HepG2 (cell line): ENCODE results near the gene ABCD1. TPM values are rescaled to one million over a fixed set of nuclear protein-coding genes. Genes with fewer than 3 reads are reported as not detected.

ENCODE experiments used
- FOXO1 ChIP-seq: sonication (generic); formaldehyde crosslinking; IDR thresholded peaks from 2 replicates; pipeline ENCODE4 v1.4.0; 2020; ENCODE audit warnings: missing genetic modification reagents
- NFE2 ChIP-seq: sonication (generic); formaldehyde crosslinking; IDR thresholded peaks from 2 replicates; pipeline ENCODE4 v1.4.0; 2020; ENCODE audit warnings: missing genetic modification reagents
- SNAI1 ChIP-seq: sonication (generic); formaldehyde crosslinking; IDR thresholded peaks from 2 replicates; pipeline ENCODE4 v1.5.0; 2020; ENCODE audit warnings: mild to moderate bottlenecking, missing genetic modification reagents, borderline replicate concordance
- TAF15 ChIP-seq: fragments of 200-400 bp; formaldehyde crosslinking; IDR thresholded peaks from one replicate; pipeline ENCODE4 v1.6.1; 2018; ENCODE audit warnings: mild to moderate bottlenecking, low read depth, low read length; ENCODE audit not compliant: poor library complexity, severe bottlenecking
- ZEB1 ChIP-seq: IDR thresholded peaks from 2 replicates; pipeline ENCODE4 v1.6.1; 2012; ENCODE audit warnings: mild to moderate bottlenecking, low read depth, inconsistent platforms; ENCODE audit not compliant: insufficient replicate concordance
- ZFP82 ChIP-seq: sonication (generic); formaldehyde crosslinking; IDR thresholded peaks from 2 replicates; pipeline ENCODE4 v1.5.1; 2020; ENCODE audit warnings: mild to moderate bottlenecking, missing genetic modification reagents, borderline replicate concordance
- ZFX ChIP-seq: sonication (generic); formaldehyde crosslinking; IDR thresholded peaks from 2 replicates; pipeline ENCODE4 v1.4.0; 2020; ENCODE audit warnings: mild to moderate bottlenecking, low read depth, missing genetic modification reagents, moderate library complexity
- ZFYVE20 ChIP-seq: sonication (generic); formaldehyde crosslinking; IDR thresholded peaks from 2 replicates; pipeline ENCODE4 v1.8.0; 2023; ENCODE audit warnings: low read depth, mild to moderate bottlenecking, moderate library complexity, missing genetic modification reagents, borderline replicate concordance
- ZKSCAN5 ChIP-seq: sonication (generic); formaldehyde crosslinking; IDR thresholded peaks from 2 replicates; pipeline ENCODE4 v1.5.1; 2020; ENCODE audit warnings: mild to moderate bottlenecking, missing genetic modification reagents
- ZNF367 ChIP-seq: sonication (generic); formaldehyde crosslinking; IDR thresholded peaks from 2 replicates; pipeline ENCODE4 v1.4.0; 2020; ENCODE audit warnings: missing genetic modification reagents, borderline replicate concordance
- ZNF660 ChIP-seq: sonication (generic); formaldehyde crosslinking; IDR thresholded peaks from 2 replicates; pipeline ENCODE4 v1.5.1; 2020; ENCODE audit warnings: mild to moderate bottlenecking, low read depth, missing genetic modification reagents, borderline replicate concordance
- ZSCAN9 ChIP-seq: IDR thresholded peaks from 2 replicates; pipeline ENCODE4 v1.6.1; 2016; ENCODE audit warnings: borderline replicate concordance
- polyA plus RNA-seq, 8 experiments: library from polyadenylated mRNA; depleted of rRNA in 3 of 8; stranded (reverse) in 7 of 8; unstranded in 1 of 8; fragments of >200 nt; fragmentation: Illumina TruSeq in 4 of 8; extraction: Trizol in 4 of 8; gene quantifications; 2 replicates each; pipeline versions ENCODE4 v1.2.1 to v1.2.3, GENCODE V29; 2011 to 2016; ENCODE audit warnings: low read depth in 4 of 8, missing spikeins in 1 of 8, mixed read lengths in 1 of 8; ENCODE audit not compliant: insufficient read depth in 1 of 8
- total RNA-seq, 5 experiments: library from RNA; depleted of rRNA; stranded (reverse); fragments of >200 nt; fragmentation: Illumina TruSeq; extraction: Trizol; gene quantifications; 2 replicates each; pipeline ENCODE4 v1.2.3, GENCODE V29; 2016; ENCODE audit warnings: low read depth in 1 of 5
- TF ChIP-seq, protein P1 (sequence below): sonication (generic); formaldehyde crosslinking; IDR thresholded peaks from 2 replicates; pipeline ENCODE4 v1.5.1; 2020; ENCODE audit warnings: mild to moderate bottlenecking, missing genetic modification reagents, moderate library complexity
- TF ChIP-seq, protein P2 (sequence below): sonication (generic); formaldehyde crosslinking; IDR thresholded peaks from 2 replicates; pipeline ENCODE4 v1.9.0; 2021; ENCODE audit warnings: mild to moderate bottlenecking, missing genetic modification reagents
- TF ChIP-seq, protein P3 (sequence below): sonication (generic); formaldehyde crosslinking; conservative IDR thresholded peaks from 2 replicates; pipeline ENCODE4 v1.4.0; 2020; ENCODE audit warnings: missing genetic modification reagents

The ABCD1 gene
- total and polyA plus RNA-seq, 2 of the 13 experiments (the other 11 are each of a cell fraction or from before 2014, with no cell fraction given) = 11.4 to 15.9 TPM

DNA sequence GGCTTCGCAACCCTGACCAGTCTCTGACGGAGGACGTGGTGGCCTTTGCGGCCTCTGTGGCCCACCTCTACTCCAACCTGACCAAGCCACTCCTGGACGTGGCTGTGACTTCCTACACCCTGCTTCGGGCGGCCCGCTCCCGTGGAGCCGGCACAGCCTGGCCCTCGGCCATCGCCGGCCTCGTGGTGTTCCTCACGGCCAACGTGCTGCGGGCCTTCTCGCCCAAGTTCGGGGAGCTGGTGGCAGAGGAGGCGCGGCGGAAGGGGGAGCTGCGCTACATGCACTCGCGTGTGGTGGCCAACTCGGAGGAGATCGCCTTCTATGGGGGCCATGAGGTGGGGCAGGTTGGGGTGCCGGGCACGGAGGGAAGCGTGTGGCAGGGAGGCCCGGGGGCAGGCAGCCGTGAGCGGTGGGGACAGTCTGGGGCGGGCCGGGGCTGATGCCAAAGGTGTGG lies 1.2 kb downstream of the ABCD1 start (continued):
- TF ChIP-seq SNAI1 (CRISPR knock-in tag) = no peak
- TF ChIP-seq FOXO1 (CRISPR knock-in tag) = no peak
- TF ChIP-seq ZSCAN9 (CRISPR knock-in tag) = no peak
- TF ChIP-seq NFE2 (CRISPR knock-in tag) = no peak
- TF ChIP-seq, protein P1, sequence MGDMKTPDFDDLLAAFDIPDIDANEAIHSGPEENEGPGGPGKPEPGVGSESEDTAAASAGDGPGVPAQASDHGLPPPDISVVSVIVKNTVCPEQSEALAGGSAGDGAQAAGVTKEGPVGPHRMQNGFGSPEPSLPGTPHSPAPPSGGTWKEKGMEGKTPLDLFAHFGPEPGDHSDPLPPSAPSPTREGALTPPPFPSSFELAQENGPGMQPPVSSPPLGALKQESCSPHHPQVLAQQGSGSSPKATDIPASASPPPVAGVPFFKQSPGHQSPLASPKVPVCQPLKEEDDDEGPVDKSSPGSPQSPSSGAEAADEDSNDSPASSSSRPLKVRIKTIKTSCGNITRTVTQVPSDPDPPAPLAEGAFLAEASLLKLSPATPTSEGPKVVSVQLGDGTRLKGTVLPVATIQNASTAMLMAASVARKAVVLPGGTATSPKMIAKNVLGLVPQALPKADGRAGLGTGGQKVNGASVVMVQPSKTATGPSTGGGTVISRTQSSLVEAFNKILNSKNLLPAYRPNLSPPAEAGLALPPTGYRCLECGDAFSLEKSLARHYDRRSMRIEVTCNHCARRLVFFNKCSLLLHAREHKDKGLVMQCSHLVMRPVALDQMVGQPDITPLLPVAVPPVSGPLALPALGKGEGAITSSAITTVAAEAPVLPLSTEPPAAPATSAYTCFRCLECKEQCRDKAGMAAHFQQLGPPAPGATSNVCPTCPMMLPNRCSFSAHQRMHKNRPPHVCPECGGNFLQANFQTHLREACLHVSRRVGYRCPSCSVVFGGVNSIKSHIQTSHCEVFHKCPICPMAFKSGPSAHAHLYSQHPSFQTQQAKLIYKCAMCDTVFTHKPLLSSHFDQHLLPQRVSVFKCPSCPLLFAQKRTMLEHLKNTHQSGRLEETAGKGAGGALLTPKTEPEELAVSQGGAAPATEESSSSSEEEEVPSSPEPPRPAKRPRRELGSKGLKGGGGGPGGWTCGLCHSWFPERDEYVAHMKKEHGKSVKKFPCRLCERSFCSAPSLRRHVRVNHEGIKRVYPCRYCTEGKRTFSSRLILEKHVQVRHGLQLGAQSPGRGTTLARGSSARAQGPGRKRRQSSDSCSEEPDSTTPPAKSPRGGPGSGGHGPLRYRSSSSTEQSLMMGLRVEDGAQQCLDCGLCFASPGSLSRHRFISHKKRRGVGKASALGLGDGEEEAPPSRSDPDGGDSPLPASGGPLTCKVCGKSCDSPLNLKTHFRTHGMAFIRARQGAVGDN = peak; percentile 5; the same call in 1 of the 2 replicates
- TF ChIP-seq, protein P2, sequence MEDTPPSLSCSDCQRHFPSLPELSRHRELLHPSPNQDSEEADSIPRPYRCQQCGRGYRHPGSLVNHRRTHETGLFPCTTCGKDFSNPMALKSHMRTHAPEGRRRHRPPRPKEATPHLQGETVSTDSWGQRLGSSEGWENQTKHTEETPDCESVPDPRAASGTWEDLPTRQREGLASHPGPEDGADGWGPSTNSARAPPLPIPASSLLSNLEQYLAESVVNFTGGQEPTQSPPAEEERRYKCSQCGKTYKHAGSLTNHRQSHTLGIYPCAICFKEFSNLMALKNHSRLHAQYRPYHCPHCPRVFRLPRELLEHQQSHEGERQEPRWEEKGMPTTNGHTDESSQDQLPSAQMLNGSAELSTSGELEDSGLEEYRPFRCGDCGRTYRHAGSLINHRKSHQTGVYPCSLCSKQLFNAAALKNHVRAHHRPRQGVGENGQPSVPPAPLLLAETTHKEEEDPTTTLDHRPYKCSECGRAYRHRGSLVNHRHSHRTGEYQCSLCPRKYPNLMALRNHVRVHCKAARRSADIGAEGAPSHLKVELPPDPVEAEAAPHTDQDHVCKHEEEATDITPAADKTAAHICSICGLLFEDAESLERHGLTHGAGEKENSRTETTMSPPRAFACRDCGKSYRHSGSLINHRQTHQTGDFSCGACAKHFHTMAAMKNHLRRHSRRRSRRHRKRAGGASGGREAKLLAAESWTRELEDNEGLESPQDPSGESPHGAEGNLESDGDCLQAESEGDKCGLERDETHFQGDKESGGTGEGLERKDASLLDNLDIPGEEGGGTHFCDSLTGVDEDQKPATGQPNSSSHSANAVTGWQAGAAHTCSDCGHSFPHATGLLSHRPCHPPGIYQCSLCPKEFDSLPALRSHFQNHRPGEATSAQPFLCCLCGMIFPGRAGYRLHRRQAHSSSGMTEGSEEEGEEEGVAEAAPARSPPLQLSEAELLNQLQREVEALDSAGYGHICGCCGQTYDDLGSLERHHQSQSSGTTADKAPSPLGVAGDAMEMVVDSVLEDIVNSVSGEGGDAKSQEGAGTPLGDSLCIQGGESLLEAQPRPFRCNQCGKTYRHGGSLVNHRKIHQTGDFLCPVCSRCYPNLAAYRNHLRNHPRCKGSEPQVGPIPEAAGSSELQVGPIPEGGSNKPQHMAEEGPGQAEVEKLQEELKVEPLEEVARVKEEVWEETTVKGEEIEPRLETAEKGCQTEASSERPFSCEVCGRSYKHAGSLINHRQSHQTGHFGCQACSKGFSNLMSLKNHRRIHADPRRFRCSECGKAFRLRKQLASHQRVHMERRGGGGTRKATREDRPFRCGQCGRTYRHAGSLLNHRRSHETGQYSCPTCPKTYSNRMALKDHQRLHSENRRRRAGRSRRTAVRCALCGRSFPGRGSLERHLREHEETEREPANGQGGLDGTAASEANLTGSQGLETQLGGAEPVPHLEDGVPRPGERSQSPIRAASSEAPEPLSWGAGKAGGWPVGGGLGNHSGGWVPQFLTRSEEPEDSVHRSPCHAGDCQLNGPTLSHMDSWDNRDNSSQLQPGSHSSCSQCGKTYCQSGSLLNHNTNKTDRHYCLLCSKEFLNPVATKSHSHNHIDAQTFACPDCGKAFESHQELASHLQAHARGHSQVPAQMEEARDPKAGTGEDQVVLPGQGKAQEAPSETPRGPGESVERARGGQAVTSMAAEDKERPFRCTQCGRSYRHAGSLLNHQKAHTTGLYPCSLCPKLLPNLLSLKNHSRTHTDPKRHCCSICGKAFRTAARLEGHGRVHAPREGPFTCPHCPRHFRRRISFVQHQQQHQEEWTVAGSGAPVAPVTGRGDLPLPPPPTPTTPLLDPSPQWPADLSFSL (CRISPR knock-in tag) = no peak
- TF ChIP-seq ZFX (CRISPR knock-in tag) = no peak
- 0 out of 2 replicates have a peak, but pooled peaks have one; percentile 45 for TF ChIP-seq ZFYVE20
- no peak for TF ChIP-seq ZEB1
- TF ChIP-seq ZNF367 (CRISPR knock-in tag) = no peak
- TF ChIP-seq ZFP82 (CRISPR knock-in tag) = 0 out of 2 replicates have a peak, but pooled peaks have one; percentile 2
- no peak for TF ChIP-seq ZKSCAN5
- TF ChIP-seq ZNF660 = no peak
- TF ChIP-seq, protein P3, sequence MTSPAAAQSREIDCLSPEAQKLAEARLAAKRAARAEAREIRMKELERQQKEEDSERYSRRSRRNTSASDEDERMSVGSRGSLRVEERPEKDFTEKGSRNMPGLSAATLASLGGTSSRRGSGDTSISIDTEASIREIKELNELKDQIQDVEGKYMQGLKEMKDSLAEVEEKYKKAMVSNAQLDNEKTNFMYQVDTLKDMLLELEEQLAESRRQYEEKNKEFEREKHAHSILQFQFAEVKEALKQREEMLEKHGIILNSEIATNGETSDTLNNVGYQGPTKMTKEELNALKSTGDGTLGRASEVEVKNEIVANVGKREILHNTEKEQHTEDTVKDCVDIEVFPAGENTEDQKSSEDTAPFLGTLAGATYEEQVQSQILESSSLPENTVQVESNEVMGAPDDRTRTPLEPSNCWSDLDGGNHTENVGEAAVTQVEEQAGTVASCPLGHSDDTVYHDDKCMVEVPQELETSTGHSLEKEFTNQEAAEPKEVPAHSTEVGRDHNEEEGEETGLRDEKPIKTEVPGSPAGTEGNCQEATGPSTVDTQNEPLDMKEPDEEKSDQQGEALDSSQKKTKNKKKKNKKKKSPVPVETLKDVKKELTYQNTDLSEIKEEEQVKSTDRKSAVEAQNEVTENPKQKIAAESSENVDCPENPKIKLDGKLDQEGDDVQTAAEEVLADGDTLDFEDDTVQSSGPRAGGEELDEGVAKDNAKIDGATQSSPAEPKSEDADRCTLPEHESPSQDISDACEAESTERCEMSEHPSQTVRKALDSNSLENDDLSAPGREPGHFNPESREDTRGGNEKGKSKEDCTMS (CRISPR knock-in tag) = no peak
- TF ChIP-seq TAF15 = no peak
